GM19452 (cell line): ENCODE results near the gene GRM1.

Source experiments
- ATAC-seq: cut with Tn5 transposase; IDR thresholded peaks from one replicate; pipeline ENCODE4 v1.9.1; 2021; ENCODE audit not compliant: unreplicated experiment

The GRM1 gene

GRCh38 chr6:146028851-146029572 lies at the start of gene GRM1:
TSS of gene GRM1 (plus strand) at chr6:146029062. CDS start at chr6:146029518, 456 bp downstream.
- ATAC-seq: no peak

GRCh38 chr6:146009338-146009737 lies 19.5 kb upstream of the GRM1 start:
- ATAC-seq: no peak

DNA sequence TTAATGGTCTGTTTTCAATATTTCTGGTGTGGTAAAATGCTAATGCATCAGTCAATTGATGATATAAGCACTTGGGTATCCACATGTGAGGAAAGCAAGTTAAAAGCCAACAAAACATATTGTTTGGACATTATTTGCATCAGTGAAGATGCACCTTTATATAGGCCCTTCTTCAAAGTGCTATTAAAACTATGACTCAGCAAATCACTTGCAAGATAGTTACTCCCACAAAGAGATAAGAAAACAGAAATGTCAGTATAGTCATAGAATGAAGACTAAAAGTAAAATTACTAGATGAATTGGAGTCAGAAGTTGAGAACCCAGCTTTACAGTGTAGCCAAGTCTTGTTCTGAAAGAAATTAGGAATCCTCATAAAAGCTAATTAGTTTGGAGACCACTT lies 14.6 kb upstream of the GRM1 start:
- ATAC-seq: no peak

DNA sequence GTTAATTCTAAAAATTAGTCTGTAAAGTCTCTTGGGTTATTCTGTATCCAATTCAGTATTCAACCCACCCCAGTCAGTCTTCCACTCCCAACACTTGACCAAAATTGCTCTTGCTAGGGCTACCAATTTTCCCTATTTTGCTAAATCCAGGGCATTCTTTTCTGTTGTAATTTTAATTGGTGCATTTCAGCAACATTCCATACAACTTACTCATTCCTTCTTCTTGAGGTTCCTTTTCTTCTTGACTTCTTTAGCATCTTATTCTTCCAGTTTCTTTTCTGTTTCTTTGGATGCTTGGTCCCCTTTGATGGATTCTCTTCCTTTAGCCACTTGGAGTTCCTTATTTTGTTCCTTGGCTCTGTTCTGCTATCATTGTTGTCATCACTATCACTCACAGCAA lies 11.2 kb upstream of the GRM1 start:
- ATAC-seq: no peak

DNA sequence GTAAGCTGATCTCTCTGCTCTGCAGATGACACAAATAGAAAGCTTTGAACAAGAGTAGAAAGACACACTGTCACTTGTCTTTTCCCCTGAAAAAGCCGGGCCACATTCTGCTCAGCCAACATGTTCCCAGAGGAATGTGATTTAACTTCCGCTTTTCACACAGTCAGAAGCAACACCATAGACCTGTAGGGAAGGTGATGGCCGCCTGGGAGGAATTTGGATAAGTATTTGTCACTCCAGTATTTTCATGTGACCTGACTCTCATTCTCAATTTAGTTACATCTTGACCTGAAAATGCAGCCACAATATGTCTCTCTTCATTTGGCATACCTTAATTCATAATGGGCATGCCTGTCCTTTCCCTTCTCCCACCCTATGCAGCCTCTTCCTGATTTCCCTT lies 2.0 kb upstream of the GRM1 start:
- ATAC-seq: no peak

- ATAC-seq: no peak
These were observed 1.1 kb upstream of the GRM1 start for GRCh38 chr6:146027586-146028251.

DNA sequence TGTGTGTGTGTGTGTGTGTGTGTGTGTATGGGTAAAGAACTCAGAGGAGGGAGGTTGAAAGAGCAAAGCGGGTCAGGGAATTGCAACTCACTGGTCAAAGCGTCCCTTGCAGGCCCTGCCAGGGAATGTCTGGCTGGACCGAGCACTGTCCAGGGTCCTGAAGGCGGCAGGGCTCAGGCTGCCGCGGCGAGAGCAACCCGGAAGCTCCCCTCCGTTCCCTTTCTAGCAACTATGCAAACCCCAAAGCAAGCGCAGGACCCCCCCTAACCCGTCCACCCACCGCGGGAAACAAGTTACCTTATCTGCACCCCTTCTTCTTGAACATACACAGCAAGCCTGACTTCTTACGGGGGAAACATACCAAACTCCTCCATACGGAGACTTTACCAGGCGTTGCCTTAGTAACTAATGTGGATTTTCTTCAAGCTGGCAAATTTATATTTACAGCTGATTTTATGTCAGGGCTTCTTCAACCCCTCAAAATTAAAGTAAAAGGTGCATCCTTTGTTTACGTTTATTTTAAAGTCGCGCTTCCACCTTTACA lies 538 bp upstream of the GRM1 start:
- peak; percentile 75 for ATAC-seq

GRCh38 chr6:146029573-146030184 lies 817 bp downstream of the GRM1 start:
- no peak for ATAC-seq

GRCh38 chr6:146032387-146032786 lies 3.5 kb downstream of the GRM1 start:
- no peak for ATAC-seq

DNA sequence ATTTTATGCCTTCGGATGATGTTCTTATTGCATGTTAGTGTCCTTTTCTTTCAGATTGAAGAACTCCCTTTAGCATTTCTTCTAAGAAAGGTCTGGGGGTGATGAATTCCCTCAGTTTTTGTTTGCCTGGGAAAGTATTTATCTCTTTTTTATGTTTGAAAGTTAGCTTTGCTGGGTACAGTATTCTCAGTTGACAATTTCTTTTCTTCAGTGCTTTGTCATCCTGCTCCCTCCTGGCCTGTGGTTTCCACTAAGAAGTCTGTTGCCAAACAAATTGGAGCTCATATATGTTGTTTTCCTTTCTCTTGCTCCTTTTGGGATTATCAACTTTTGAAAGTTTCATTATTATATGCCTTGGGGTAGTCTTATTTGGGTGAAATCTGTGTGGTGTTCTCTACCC lies 11.5 kb downstream of the GRM1 start:
- no peak for ATAC-seq

GRCh38 chr6:146041282-146041681 lies 12.4 kb downstream of the GRM1 start:
- no peak for ATAC-seq

GRCh38 chr6:146047371-146047770 lies 18.5 kb downstream of the GRM1 start:
- ATAC-seq: no peak

- ATAC-seq: no peak
These were observed 21.3 kb downstream of the GRM1 start for GRCh38 chr6:146050168-146050567.

GRCh38 chr6:146056506-146056905 lies 27.6 kb downstream of the GRM1 start:
- ATAC-seq: no peak

- no peak for ATAC-seq
These were observed 36.8 kb downstream of the GRM1 start for GRCh38 chr6:146065690-146066089.

DNA sequence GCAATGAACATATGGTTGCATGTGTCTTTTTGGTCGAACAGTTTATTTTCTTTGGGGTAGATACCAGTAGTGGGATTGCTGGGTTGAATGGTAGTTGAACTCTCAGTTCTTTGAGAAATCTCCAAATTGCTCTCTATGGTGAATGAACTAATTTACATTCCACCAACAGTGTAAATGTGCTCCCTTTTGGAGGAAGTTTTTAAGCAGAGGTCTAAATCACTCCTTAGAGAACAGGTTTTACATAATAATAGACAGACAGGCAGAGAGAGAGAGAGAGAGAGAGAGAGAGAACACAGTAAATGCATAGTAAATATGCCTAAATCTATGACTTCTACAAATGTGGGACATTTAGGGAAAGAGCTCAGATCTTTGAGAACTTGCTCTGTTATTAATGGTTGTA lies 37.6 kb downstream of the GRM1 start:
- ATAC-seq: no peak

DNA sequence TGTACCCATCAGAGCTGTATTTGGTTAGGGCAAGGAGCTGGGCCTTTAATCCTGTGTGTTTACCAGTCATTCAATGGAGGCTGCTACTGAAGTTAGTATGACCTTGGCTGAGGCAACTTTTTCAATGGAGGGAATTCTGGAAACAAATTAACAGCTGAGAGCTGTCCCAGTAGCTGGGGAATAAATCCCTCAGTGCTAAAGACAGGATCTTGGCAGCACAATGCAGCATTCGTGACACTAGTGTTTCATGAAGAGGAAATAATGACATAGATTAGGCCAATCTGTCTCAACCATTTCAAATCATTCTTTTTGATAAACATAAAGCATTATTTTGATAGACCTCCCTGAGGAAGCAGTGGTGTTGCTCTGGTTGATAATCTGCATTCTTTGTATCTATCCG lies 42.9 kb downstream of the GRM1 start:
- ATAC-seq: no peak

GRCh38 chr6:146077992-146078391 lies 49.1 kb downstream of the GRM1 start:
- ATAC-seq: no peak

DNA sequence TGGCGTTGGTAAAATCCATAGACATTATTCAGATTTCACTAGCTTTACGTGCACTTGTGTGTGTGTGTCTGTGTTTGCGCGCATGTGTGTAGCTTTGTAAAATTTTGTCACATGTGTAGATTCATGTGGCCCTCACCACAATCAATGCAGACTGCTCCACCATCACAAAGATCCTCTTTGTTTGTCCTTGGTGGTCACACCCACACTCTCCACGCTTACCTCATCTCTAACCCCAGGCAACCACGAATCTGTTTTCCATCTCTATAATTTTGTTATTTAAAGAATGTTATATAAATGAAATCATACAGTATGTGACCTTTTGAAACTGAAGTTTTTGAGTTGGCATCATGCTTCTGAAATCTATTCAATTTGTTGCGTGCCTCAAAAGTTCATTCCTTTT lies 58.5 kb downstream of the GRM1 start:
- ATAC-seq: no peak

- ATAC-seq: no peak
These were observed 61.6 kb downstream of the GRM1 start for GRCh38 chr6:146090474-146090873.

- no peak for ATAC-seq
These were observed 64.3 kb downstream of the GRM1 start for GRCh38 chr6:146092961-146093686.
